K562 (cell line): ENCODE measurements around the gene IMPACT. TPM values are rescaled to one million over a fixed set of nuclear protein-coding genes. Genes with fewer than 3 reads are reported as not detected.

Experiments used
- FOXM1 ChIP-seq, 2 experiments: fragments of 450-650 bp in 1 of 2; sonication (generic) in 1 of 2; formaldehyde crosslinking in 1 of 2; IDR thresholded peaks; 2 replicates each; pipeline versions ENCODE4 v1.6.1 to v1.9.0; 2017 to 2022; ENCODE audit warnings: low read depth in 2 of 2, mild to moderate bottlenecking in 2 of 2, missing genetic modification reagents in 1 of 2, moderate library complexity in 1 of 2
- GATAD2B ChIP-seq: fragments of 450-650 bp; IDR thresholded peaks from 2 replicates; pipeline ENCODE4 v1.6.1; 2017; ENCODE audit warnings: mild to moderate bottlenecking, borderline replicate concordance
- HNRNPL ChIP-seq: fragments of 200-400 bp; formaldehyde crosslinking; IDR thresholded peaks from 2 replicates; pipeline ENCODE4 v1.6.1; 2017; ENCODE audit warnings: low read depth, mild to moderate bottlenecking, low read length
- L3MBTL2 ChIP-seq: fragments of 450-650 bp; IDR thresholded peaks from 2 replicates; pipeline ENCODE4 v1.6.1; 2016; ENCODE audit warnings: mild to moderate bottlenecking, moderate library complexity
- MIER1 ChIP-seq: fragments of 450-650 bp; IDR thresholded peaks from 2 replicates; pipeline ENCODE4 v1.6.1; 2016; ENCODE audit warnings: antibody characterized with exemption, mild to moderate bottlenecking, low read depth
- MTA2 ChIP-seq: fragments of 450-650 bp; IDR thresholded peaks from 2 replicates; pipeline ENCODE4 v1.6.1; 2016; ENCODE audit warnings: low read depth
- NR4A1 ChIP-seq, 2 experiments: fragments of 250-450 bp in 1 of 2; fragments of 450-650 bp in 1 of 2; sonication (Bioruptor Pico) in 1 of 2; IDR thresholded peaks; 2 replicates each; pipeline versions ENCODE4 v1.4.0 to v1.6.1; 2016 to 2020; ENCODE audit warnings: mild to moderate bottlenecking in 2 of 2, missing compliant biosample characterization in 1 of 2, missing genetic modification characterization in 1 of 2, moderate library complexity in 1 of 2
- TAF7 ChIP-seq: fragments of 450-650 bp; IDR thresholded peaks from 2 replicates; pipeline ENCODE4 v1.6.1; 2016; ENCODE audit warnings: missing genetic modification characterization, missing compliant biosample characterization
- TBL1XR1 ChIP-seq, 2 experiments: IDR thresholded peaks; 2 replicates each; pipeline ENCODE4 v1.6.1; 2012; ENCODE audit warnings: improper control_type of control experiment in 2 of 2, low read length in 2 of 2, mild to moderate bottlenecking in 1 of 2
- ZNF12 ChIP-seq: sonication (generic); formaldehyde crosslinking; IDR thresholded peaks from 2 replicates; pipeline ENCODE4 v1.4.0; 2020; ENCODE audit warnings: mild to moderate bottlenecking, missing genetic modification reagents
- ZNF41 ChIP-seq: fragments of 250-450 bp; sonication (Bioruptor Pico); conservative IDR thresholded peaks from 2 replicates; pipeline ENCODE4 v1.4.0; 2020; ENCODE audit warnings: mild to moderate bottlenecking
- ZNF785 ChIP-seq: fragments of 250-450 bp; sonication (Bioruptor Pico); IDR thresholded peaks from 2 replicates; pipeline ENCODE4 v1.4.0; 2020; ENCODE audit warnings: mild to moderate bottlenecking
- polyA plus RNA-seq, 8 experiments: library from polyadenylated mRNA; depleted of rRNA in 4 of 8; stranded (reverse) in 5 of 8; unstranded in 3 of 8; fragments of >200 nt; fragmentation: Nextera tagmentation in 2 of 8; fragmentation: Illumina TruSeq in 1 of 8; extraction: Ambion mirVana in 2 of 8; extraction: Trizol in 1 of 8; gene quantifications; 2 replicates each; pipeline versions ENCODE4 v1.2.1 to v1.2.3, GENCODE V29; 2011 to 2014; ENCODE audit warnings: inconsistent platforms in 1 of 8, missing spikeins in 1 of 8
- total RNA-seq, 7 experiments: library from RNA; depleted of rRNA in 6 of 7; stranded (reverse); fragments of >200 nt in 6 of 7; fragmentation: Illumina TruSeq in 2 of 7; extraction: Trizol in 2 of 7; gene quantifications; 2 replicates each; pipeline versions ENCODE4 v1.2.1 to v1.2.3, GENCODE V29; 2011 to 2021; ENCODE audit warnings: low replicate concordance in 1 of 7
- TF ChIP-seq, protein P1 (sequence below): fragments of 250-450 bp; sonication (Bioruptor Pico); IDR thresholded peaks from 2 replicates; pipeline ENCODE4 v1.4.0; 2020; ENCODE audit warnings: mild to moderate bottlenecking, moderate library complexity
- TF ChIP-seq, protein P2 (sequence below): fragments of 250-450 bp; sonication (Bioruptor Pico); IDR thresholded peaks from 2 replicates; pipeline ENCODE4 v1.4.0; 2020; ENCODE audit warnings: mild to moderate bottlenecking, moderate library complexity

The IMPACT gene
- total and polyA plus RNA-seq, 9 of the 15 experiments (the other 6 are each of a cell fraction or from before 2014, with no cell fraction given), result 4.7 to 7.6 (median 5.8) TPM

DNA sequence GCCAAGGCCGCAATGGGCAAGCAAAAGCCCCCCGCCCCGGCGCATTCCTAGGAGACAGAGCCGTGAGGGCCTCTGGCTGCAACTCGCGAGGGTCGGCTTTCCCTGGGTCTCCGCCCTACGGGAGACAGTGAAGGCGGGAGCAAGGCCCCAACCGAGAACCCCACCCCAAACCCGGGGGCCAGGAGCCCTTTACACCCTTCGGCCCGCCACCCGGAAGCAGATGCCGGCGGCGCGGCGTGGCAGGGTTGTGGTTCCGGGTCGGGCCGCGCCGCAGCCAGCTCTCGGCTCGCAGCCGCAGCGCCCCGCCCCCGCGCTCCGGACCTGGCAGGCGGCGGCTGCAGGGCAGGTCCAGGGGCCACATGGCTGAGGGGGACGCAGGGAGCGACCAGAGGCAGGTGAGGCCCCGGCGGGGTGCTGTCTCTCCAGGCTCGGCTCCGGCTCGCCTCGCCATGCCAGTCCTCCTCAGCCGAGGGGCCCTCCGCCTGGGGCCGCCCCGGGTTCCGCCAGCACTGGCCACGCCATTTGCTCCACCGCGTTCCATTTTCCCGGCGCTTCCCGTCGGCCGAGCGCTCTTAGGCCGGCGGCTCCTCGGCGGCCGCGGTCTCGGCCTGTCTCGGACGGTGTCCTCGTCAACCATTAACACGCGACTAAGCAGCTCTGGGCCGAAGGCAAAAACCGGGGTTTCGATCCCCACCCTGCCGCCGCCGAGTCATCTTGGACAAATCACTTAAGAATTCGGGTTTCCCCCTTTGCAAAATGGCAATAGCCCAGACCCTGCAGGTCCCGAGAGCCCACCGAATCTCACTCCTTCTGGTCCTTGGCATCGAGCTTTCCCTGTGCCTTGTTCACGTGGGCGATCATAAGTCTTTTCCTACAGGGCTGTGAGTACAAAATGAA, at the start of gene IMPACT (continued):
- TF ChIP-seq MIER1 (no peak), ZNF41 (CRISPR knock-in tag) (peak; percentile 71), NR4A1 (CRISPR knock-in tag; IDR thresholded peaks at IDR 0.05) (peak; percentile 73; the same call in 1 of the 2 replicates), NR4A1 (tag; IDR thresholded peaks at IDR 0.05) (peak; percentile 88), L3MBTL2 (peak; percentile 94), TAF7 (tag) (peak; percentile 22; the same call in 1 of the 2 replicates), FOXM1 (IDR thresholded peaks at IDR 0.05; ENCODE audit: low read depth) (no peak), FOXM1 (CRISPR knock-in tag; IDR thresholded peaks at IDR 0.05; ENCODE audit: low read depth) (peak; percentile 89), GATAD2B (no peak), HNRNPL (0 out of 2 replicates have a peak, but pooled peaks have one; percentile 51), TBL1XR1 (IDR thresholded peaks at IDR 0.05; ENCODE audit: low read length in 2 of 2) (peak in 1 of 2 experiments; percentile 98; a peak in 2 of 4 replicates), ZNF785 (peak; percentile 74; the same call in 1 of the 2 replicates), ZNF12 (CRISPR knock-in tag) (0 out of 2 replicates have a peak, but pooled peaks have one; percentile 40), MTA2 (peak; percentile 59)
- TF ChIP-seq, protein P1, sequence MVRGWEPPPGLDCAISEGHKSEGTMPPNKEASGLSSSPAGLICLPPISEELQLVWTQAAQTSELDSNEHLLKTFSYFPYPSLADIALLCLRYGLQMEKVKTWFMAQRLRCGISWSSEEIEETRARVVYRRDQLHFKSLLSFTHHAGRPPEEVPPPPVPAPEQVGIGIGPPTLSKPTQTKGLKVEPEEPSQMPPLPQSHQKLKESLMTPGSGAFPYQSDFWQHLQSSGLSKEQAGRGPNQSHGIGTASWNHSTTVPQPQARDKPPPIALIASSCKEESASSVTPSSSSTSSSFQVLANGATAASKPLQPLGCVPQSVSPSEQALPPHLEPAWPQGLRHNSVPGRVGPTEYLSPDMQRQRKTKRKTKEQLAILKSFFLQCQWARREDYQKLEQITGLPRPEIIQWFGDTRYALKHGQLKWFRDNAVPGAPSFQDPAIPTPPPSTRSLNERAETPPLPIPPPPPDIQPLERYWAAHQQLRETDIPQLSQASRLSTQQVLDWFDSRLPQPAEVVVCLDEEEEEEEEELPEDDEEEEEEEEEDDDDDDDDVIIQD (CRISPR knock-in tag), result peak; percentile 93
- TF ChIP-seq, protein P2, sequence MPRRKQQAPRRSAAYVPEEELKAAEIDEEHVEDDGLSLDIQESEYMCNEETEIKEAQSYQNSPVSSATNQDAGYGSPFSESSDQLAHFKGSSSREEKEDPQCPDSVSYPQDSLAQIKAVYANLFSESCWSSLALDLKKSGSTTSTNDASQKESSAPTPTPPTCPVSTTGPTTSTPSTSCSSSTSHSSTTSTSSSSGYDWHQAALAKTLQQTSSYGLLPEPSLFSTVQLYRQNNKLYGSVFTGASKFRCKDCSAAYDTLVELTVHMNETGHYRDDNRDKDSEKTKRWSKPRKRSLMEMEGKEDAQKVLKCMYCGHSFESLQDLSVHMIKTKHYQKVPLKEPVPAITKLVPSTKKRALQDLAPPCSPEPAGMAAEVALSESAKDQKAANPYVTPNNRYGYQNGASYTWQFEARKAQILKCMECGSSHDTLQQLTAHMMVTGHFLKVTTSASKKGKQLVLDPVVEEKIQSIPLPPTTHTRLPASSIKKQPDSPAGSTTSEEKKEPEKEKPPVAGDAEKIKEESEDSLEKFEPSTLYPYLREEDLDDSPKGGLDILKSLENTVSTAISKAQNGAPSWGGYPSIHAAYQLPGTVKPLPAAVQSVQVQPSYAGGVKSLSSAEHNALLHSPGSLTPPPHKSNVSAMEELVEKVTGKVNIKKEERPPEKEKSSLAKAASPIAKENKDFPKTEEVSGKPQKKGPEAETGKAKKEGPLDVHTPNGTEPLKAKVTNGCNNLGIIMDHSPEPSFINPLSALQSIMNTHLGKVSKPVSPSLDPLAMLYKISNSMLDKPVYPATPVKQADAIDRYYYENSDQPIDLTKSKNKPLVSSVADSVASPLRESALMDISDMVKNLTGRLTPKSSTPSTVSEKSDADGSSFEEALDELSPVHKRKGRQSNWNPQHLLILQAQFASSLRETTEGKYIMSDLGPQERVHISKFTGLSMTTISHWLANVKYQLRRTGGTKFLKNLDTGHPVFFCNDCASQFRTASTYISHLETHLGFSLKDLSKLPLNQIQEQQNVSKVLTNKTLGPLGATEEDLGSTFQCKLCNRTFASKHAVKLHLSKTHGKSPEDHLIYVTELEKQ, result peak; percentile 65; the same call in 1 of the 2 replicates
